HG03342 (cell line): Measurements from ENCODE around the gene NR3C2.

Experiments used
- ATAC-seq: cut with Tn5 transposase; IDR thresholded peaks from one replicate; pipeline ENCODE4 v1.9.1; 2021; ENCODE audit warnings: mild to moderate bottlenecking, moderate library complexity; ENCODE audit not compliant: unreplicated experiment

The NR3C2 gene

DNA sequence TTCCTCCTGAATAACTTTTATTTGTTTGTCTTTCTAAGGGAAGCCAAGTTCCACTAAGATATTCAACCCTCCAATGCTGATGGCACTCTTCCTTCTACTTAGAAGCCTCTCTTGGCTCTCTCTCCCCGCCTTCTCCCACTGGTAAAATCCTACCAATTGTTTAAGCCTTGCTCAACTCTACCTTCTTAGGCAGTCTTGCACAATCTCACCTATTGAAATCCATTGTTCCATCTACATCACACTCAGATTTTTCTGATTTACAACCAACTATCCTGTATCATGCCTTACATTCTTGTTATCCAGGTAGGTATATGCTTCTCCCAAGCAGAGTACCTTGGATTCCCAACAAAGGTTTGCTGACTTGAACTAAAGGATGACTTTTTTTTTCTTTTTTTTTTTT is 69.1 kb downstream of the NR3C2 start:
- no peak for ATAC-seq

DNA sequence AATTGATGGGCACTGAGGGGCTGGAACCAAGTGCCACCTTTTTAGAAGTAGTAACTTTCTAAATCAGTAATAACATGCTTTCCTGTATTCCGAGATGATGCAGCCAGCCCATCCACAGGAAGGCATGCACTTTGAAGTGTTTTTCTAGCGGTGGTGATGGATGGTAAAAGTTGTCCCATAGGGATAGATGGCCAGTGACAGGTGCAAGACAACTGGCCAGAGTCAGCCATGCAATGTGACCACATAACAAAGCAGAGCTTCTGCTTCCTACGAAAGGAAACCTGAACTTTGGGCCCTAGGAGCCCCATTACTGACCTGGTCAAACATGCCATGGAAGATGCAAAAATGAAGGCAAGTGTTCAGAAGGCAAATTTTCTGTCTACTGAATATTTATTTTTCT is 72.3 kb downstream of the NR3C2 start:
- ATAC-seq = no peak

- no peak for ATAC-seq
These were observed 74.5 kb downstream of the NR3C2 start for GRCh38 chr4:148367756-148368155.

DNA sequence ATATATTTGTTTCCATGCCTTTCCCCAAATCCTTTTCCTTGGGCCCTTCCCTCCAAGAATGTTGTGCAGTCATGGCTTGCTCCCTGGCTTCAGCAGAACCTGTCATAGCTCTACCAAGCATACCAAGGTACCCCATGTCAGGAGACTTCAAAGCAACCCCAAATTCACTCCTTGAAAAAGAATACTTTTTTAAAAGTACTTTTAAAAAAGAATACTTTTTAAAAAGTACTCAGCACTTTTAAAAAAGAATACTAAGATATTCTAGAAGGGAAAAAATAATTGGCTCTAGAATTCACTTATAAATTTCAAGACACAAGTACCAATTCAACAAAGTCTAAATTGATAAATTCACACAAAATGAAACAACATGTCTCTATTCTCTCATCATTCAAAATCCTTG is 76.0 kb downstream of the NR3C2 start:
- no peak for ATAC-seq

DNA sequence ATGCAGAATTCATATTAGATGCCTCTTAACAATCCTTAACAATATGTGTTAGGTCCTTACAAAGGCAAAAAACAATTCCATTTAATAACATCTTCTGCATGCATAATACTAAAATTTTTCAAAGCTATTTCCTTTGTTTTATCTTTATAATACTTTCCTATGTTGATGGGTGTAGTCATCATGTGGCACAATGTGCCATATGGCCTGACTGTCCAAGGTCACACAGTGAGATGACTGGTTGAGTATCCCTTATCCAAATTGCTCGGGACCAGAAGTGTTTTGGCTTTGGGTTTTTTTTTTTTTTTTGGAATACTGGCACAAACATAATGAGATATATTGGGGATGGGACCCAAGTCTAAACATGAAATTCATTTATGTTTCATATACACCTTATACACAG is 77.7 kb downstream of the NR3C2 start:
- no peak for ATAC-seq

GRCh38 chr4:148359769-148360168 is 82.4 kb downstream of the NR3C2 start:
- no peak for ATAC-seq

DNA sequence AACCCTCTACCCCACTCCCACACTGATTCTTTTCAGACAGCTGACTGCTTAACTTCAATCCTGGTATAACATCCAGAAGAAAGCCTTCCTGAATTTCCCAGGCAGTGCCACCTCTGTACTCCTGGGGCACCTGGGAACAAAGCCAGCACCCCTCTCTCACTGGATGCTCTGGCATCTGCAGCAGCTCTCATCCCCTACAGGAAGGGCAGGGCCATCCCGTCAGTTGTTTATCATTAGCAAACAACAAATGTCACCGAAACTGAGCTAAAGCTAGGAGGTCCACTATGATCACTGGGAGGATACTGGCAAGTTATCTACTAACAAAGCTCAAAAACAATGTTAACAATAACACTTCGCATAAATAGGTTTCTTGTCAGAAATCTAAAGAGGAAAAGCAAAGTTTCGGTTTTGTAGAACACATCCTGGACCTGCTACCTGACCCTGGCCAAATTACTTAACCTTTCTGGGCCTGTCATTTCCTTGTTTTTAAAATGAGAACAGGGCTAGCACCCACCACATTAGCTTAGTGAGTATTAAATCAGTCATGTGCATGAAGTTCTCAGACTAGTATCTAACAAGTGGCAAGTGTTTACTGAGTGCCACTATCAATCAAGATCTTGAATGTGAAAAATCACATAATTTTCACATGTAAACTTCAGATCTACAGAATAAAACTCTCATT is 86.6 kb downstream of the NR3C2 start:
- no peak for ATAC-seq

DNA sequence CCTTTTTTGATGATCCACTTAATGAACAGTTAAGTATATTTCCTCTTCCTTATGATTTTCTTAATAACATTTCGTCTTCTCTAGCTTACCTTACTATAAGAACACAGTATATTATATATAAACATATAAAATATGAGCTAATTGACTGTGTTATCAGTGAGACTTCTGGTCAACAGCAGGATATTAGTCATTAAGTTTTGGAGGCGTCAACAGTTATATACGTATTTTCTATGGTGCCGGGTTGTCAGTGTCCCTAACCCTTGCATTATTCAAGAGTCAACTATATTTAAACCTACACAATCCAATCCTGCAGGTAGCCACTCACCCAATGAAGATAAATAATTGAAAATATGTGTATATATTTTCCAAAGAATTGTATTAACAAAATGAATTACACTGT is 88.0 kb downstream of the NR3C2 start:
- no peak for ATAC-seq

- ATAC-seq = no peak
These were observed 88.6 kb downstream of the NR3C2 start for GRCh38 chr4:148353571-148353970.

- ATAC-seq = no peak
These were observed 93.1 kb downstream of the NR3C2 start for GRCh38 chr4:148349153-148349552.

GRCh38 chr4:148346657-148347056 is 95.6 kb downstream of the NR3C2 start:
- no peak for ATAC-seq

DNA sequence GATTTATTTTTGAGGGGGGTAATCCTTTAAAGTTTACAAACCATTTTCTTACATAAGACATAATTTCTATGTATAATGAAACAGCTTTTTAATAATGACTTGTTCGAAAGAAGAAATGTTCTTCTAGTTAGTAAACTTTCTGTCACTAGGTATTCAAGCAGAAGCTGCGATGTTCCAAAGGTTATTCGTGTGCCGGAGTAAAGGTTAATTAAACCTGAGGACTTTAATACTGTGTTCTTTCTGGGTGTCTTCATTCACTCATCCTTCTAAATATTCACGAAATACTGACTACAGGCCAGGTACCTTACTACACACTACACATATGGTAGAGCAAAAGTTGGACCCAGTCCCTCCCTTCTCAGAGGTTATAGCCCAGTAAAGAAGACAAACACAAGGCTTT is 96.7 kb downstream of the NR3C2 start:
- no peak for ATAC-seq

DNA sequence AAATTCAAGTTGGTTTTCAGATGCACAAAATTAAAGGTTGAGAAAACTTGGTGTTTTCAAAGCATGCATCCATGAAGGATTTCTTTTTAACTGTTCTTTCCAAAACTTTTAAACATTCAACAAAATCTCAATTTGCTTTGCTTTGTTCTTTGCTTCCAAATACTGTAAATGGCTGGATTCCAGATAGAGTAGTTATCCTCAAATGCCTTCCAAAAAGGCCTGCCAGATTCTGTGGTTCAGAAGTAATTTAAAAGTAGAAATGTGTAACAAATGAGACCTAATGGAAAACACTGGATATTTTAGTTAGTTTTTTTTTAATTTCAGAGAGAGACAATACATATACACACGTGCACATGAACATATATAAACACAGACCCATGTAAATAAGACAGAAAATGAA is 97.3 kb downstream of the NR3C2 start:
- no peak for ATAC-seq

- no peak for ATAC-seq
These were observed 97.9 kb downstream of the NR3C2 start for GRCh38 chr4:148344352-148344751.

GRCh38 chr4:148341980-148342800 is 100.0 kb downstream of the NR3C2 start:
- no peak for ATAC-seq

- no peak for ATAC-seq
These were observed 107.1 kb downstream of the NR3C2 start for GRCh38 chr4:148335133-148335532.

- no peak for ATAC-seq
These were observed 108.9 kb downstream of the NR3C2 start for GRCh38 chr4:148333265-148333664.

DNA sequence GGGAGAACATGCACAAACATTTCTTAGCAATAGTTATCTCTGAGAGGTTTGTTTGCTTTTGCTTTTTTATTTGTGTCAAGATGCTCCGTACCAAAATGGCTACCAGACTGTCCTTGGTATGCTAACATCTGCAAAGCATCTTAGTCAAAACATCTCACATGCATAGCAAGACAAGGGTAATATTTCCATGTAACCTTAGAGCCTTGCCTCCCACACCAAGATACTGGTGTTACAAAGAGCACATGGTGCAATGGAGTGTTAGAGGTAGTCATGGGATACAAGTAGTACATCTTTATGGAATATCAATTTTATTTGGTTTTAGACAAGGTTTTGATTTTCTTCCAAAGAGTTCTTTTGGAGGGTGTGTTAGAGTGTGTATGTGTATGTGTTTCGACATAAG is 109.7 kb downstream of the NR3C2 start:
- no peak for ATAC-seq

DNA sequence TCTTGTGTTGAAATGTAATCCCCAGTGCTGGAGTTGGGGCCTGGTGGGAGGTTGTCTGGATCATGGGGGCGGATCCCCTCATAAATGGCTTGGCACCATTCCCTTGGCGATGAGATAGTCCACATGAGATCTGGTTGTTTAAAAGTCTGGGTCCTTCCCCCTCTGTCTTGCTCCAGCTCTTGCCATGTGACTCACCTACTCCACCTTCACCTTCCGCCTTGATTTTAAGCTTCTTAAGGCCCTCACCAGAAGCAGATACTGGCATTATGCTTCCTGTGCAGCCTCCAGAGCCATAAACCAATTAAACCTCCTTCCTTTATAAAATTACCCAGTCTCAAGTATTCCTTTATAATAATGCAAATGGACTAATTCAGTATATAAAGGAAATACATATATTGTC is 111.5 kb downstream of the NR3C2 start:
- ATAC-seq = no peak

GRCh38 chr4:148330161-148330560 is 112.1 kb downstream of the NR3C2 start:
- no peak for ATAC-seq

GRCh38 chr4:148329751-148330150 is 112.5 kb downstream of the NR3C2 start:
- ATAC-seq = no peak

- no peak for ATAC-seq
These were observed 114.5 kb downstream of the NR3C2 start for GRCh38 chr4:148327683-148328082.
